ENCODE results near the gene RPS10.

DNA sequence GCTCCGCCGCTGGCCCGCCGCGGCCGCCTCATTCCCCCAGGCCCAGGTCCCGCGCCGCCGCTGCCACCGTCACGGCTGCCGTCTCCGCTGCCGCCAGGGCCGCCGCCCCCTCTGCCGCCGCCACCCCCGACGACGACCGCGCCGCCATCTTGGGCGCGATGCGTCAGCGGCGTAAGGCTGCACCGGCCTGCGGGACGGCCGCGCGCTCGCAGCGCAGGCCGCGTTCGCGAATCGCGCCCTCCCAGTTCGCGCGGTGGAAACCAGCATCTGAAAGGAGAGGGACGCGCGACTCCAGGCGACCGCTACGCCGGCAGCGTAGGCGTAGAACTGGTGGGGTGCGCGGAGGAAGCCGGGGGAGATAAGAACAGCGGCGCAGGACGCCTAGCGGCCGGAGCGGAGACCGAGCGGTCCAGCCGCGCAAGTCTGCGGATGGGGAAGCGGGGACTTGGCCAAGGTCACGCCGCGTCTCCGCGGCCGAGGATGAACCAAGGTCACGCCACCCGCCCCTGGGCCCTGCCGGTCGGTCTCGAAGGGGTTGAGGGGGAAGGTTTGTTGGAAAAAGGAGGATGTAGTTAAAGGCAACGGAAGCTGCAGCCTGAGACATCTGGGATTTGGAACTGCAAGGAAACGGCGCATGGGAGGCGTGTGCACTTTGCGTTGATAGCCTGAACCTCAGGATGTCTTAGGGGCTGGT is 33.2 kb downstream of the RPS10 start, which contains the start of gene NUDT3:
- no peak for TF ChIP-seq EZH2 (IDR thresholded peaks at IDR 0.05; ENCODE audit: low read length)
- TF ChIP-seq, protein P1, sequence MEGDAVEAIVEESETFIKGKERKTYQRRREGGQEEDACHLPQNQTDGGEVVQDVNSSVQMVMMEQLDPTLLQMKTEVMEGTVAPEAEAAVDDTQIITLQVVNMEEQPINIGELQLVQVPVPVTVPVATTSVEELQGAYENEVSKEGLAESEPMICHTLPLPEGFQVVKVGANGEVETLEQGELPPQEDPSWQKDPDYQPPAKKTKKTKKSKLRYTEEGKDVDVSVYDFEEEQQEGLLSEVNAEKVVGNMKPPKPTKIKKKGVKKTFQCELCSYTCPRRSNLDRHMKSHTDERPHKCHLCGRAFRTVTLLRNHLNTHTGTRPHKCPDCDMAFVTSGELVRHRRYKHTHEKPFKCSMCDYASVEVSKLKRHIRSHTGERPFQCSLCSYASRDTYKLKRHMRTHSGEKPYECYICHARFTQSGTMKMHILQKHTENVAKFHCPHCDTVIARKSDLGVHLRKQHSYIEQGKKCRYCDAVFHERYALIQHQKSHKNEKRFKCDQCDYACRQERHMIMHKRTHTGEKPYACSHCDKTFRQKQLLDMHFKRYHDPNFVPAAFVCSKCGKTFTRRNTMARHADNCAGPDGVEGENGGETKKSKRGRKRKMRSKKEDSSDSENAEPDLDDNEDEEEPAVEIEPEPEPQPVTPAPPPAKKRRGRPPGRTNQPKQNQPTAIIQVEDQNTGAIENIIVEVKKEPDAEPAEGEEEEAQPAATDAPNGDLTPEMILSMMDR (optimal IDR thresholded peaks at IDR 0.05 in 1 of 3, IDR thresholded peaks at IDR 0.05 in 1 of 3, conservative IDR thresholded peaks at IDR 0.05 in 1 of 3; ENCODE audit: extremely low read depth in 1 of 3, insufficient read depth in 2 of 3, low read length in 3 of 3) = peak; percentile 71 to 94 (median 79)

Data from keratinocyte (primary cell).